Osteocyte (in vitro differentiated cells): ENCODE results near the gene CHD9NB. TPM values are rescaled to one million over a fixed set of nuclear protein-coding genes. Genes with fewer than 3 reads are reported as not detected.

Source experiments
- DNase-seq: peaks from one replicate; pipeline ENCODE4 v3.0.0; 2021; ENCODE audit warnings: mixed read lengths; ENCODE audit not compliant: unreplicated experiment; ENCODE audit errors: extremely low spot score
- H3K27ac Mint-ChIP-seq: one replicate; pipeline ENCODE4 v1.8.0; 2021; ENCODE audit warnings: mild to moderate bottlenecking, mixed read lengths; ENCODE audit not compliant: unreplicated experiment
- H3K27me3 Mint-ChIP-seq: one replicate; pipeline ENCODE4 v1.8.0; 2021; ENCODE audit warnings: mixed read lengths; ENCODE audit not compliant: unreplicated experiment
- H3K36me3 Mint-ChIP-seq: one replicate; pipeline ENCODE4 v1.8.0; 2021; ENCODE audit warnings: mixed read lengths; ENCODE audit not compliant: unreplicated experiment
- H3K4me1 Mint-ChIP-seq: one replicate; pipeline ENCODE4 v1.8.0; 2021; ENCODE audit warnings: mixed read lengths; ENCODE audit not compliant: unreplicated experiment
- H3K4me3 Mint-ChIP-seq: one replicate; pipeline ENCODE4 v1.8.0; 2021; ENCODE audit warnings: mild to moderate bottlenecking, moderate library complexity, mixed read lengths; ENCODE audit not compliant: unreplicated experiment
- H3K9me3 Mint-ChIP-seq: one replicate; pipeline ENCODE4 v1.8.0; 2021; ENCODE audit warnings: mixed read lengths; ENCODE audit not compliant: unreplicated experiment
- CTCF ChIP-seq: fragments of 200-600 bp; sonication (generic); IDR thresholded peaks from 2 replicates; pipeline ENCODE4 v1.5.0; 2021; ENCODE audit warnings: antibody characterized with exemption, mild to moderate bottlenecking, moderate library complexity
- total RNA-seq: library from RNA; stranded (reverse); gene quantifications from 2 replicates; pipeline ENCODE4 v1.2.1, GENCODE V29; 2021

CHD9NB gene
- total RNA-seq, 1 donor from 2014 or later: 4.8 TPM

GRCh38 chr16:53087101-53087500 lies 34.4 kb upstream of the CHD9NB start:
- Mint-ChIP-seq H3K4me1 (peaks cover 86% of the 10 kb centered on the region), H3K27me3 (no peaks in the 10 kb centered on the region), H3K9me3 (no peaks in the 10 kb centered on the region), H3K27ac (peak overlapping the region; percentile 94), H3K4me3 (no peak overlapping the region), H3K36me3 (no peaks in the 10 kb centered on the region)
- TF ChIP-seq CTCF: no peak
- DNase-seq: no peak

GRCh38 chr16:53085931-53086421 lies 33.3 kb upstream of the CHD9NB start:
- Mint-ChIP-seq H3K4me3 (peak overlapping the region; percentile 27), H3K36me3 (no peaks in the 10 kb centered on the region), H3K27ac (peak overlapping the region; percentile 94), H3K4me1 (peaks cover 85% of the 10 kb centered on the region), H3K27me3 (no peaks in the 10 kb centered on the region), H3K9me3 (no peaks in the 10 kb centered on the region)
- TF ChIP-seq CTCF: no peak
- no peak for DNase-seq

GRCh38 chr16:53085369-53085843 lies 32.7 kb upstream of the CHD9NB start:
- Mint-ChIP-seq H3K4me3 (peak overlapping the region; percentile 27), H3K36me3 (no peaks in the 10 kb centered on the region), H3K27me3 (no peaks in the 10 kb centered on the region), H3K27ac (peak overlapping the region; percentile 94), H3K9me3 (no peaks in the 10 kb centered on the region), H3K4me1 (peaks cover 85% of the 10 kb centered on the region)
- no peak for TF ChIP-seq CTCF
- DNase-seq: no peak

- DNase-seq: no peak
- H3K36me3 Mint-ChIP-seq: no peaks in the 10 kb centered on the region
- TF ChIP-seq CTCF: no peak
- H3K4me1 Mint-ChIP-seq: peaks cover 85% of the 10 kb centered on the region
- H3K9me3 Mint-ChIP-seq: no peaks in the 10 kb centered on the region
- H3K4me3 Mint-ChIP-seq: no peak overlapping the region
- H3K27me3 Mint-ChIP-seq: no peaks in the 10 kb centered on the region
- H3K27ac Mint-ChIP-seq: peak overlapping the region; percentile 94
These were observed 32.1 kb upstream of the CHD9NB start for GRCh38 chr16:53084746-53085334.

- Mint-ChIP-seq H3K36me3 (no peaks in the 10 kb centered on the region), H3K4me3 (no peak overlapping the region), H3K27me3 (no peaks in the 10 kb centered on the region), H3K4me1 (peaks cover 85% of the 10 kb centered on the region), H3K9me3 (no peaks in the 10 kb centered on the region), H3K27ac (peak overlapping the region; percentile 94)
- no peak for DNase-seq
- no peak for TF ChIP-seq CTCF
These were observed 31.4 kb upstream of the CHD9NB start for GRCh38 chr16:53084141-53084541.
